ENCODE results near the gene IFT57.

GRCh38 chr3:108156312-108156853 lies 65.8 kb downstream of the IFT57 start:
- TF ChIP-seq POLR2A (IDR thresholded peaks at IDR 0.05; ENCODE audit: low read depth, low read length) (no peak), POLR2AphosphoS5 (IDR thresholded peaks at IDR 0.05; ENCODE audit: low read depth, low read length) (no peak)

Measured in GM12892 (cell line).